NCI-H2196 (cell line): ENCODE measurements around the gene ENOPH1.

Source experiments
- DNase-seq: peaks from one replicate; lab custom pipeline; 2025; ENCODE audit not compliant: unreplicated experiment; lab: John Stamatoyannopoulos, UW

Gene ENOPH1

GRCh38 chr4:82428526-82428968 is 1.8 kb upstream of the ENOPH1 start:
- DNase-seq, result no peak

GRCh38 chr4:82428969-82429727 is 1.2 kb upstream of the ENOPH1 start:
- DNase-seq, result peak; percentile 82

- DNase-seq, result peak; percentile 39
Measured at GRCh38 chr4:82429728-82430192, 630 bp upstream of the ENOPH1 start.

- DNase-seq, result no peak
Measured at GRCh38 chr4:82430964-82431745, 765 bp downstream of the ENOPH1 start.

GRCh38 chr4:82431831-82432230 is 1.4 kb downstream of the ENOPH1 start:
- no peak for DNase-seq

- DNase-seq, result no peak
Measured at GRCh38 chr4:82432596-82432995, 2.2 kb downstream of the ENOPH1 start.

GRCh38 chr4:82433791-82434190 is 3.4 kb downstream of the ENOPH1 start:
- no peak for DNase-seq

- DNase-seq, result no peak
Measured at GRCh38 chr4:82434949-82435348, 4.6 kb downstream of the ENOPH1 start.

- no peak for DNase-seq
Measured at GRCh38 chr4:82436130-82436529, 5.7 kb downstream of the ENOPH1 start.

GRCh38 chr4:82436780-82437179 is 6.4 kb downstream of the ENOPH1 start:
- DNase-seq, result no peak

- no peak for DNase-seq
Measured at GRCh38 chr4:82437285-82438005, 7.1 kb downstream of the ENOPH1 start.

- no peak for DNase-seq
Measured at GRCh38 chr4:82439088-82439487, 8.7 kb downstream of the ENOPH1 start.

GRCh38 chr4:82447886-82448285 is 17.5 kb downstream of the ENOPH1 start:
- no peak for DNase-seq

GRCh38 chr4:82450966-82451755 is 20.8 kb downstream of the ENOPH1 start:
- DNase-seq, result no peak

- no peak for DNase-seq
Measured at GRCh38 chr4:82452026-82452425, 21.6 kb downstream of the ENOPH1 start.

- DNase-seq, result no peak
Measured at GRCh38 chr4:82457266-82457665, 26.9 kb downstream of the ENOPH1 start.

GRCh38 chr4:82458729-82459128 is 28.3 kb downstream of the ENOPH1 start:
- DNase-seq, result no peak

- DNase-seq, result no peak
Measured at GRCh38 chr4:82461710-82462109, 31.3 kb downstream of the ENOPH1 start.

GRCh38 chr4:82462415-82462831 is 32.0 kb downstream of the ENOPH1 start:
- DNase-seq, result peak; percentile 73

- no peak for DNase-seq
Measured at GRCh38 chr4:82463221-82463620, 32.8 kb downstream of the ENOPH1 start.

- no peak for DNase-seq
Measured at GRCh38 chr4:82467471-82467870, 37.1 kb downstream of the ENOPH1 start.
